Neutrophil (primary cell): ENCODE data around the gene VAMP1.
A peak's percentile ranks its signal among the peaks of the same experiment; 100 is the strongest.

Source experiments
- H3K27ac ChIP-seq: fragments of 200-600 bp; sonication (generic); 2 replicates; pipeline ENCODE4 v1.5.1; 2016; ENCODE audit warnings: mild to moderate bottlenecking, moderate library complexity
- H3K27me3 ChIP-seq: fragments of 200-600 bp; sonication (generic); 2 replicates; pipeline ENCODE4 v1.6.0; 2016; ENCODE audit warnings: mild to moderate bottlenecking
- H3K36me3 ChIP-seq: fragments of 200-600 bp; sonication (generic); 2 replicates; pipeline ENCODE4 v1.5.1; 2017
- H3K4me1 ChIP-seq, 2 experiments: fragments of 200-600 bp in 1 of 2; sonication (generic) in 1 of 2; 1 replicate in 1 of 2; 2 replicates in 1 of 2; pipeline versions ENCODE4 v1.5.1 to v1.6.1; 2013 to 2016; ENCODE audit warnings: low read depth in 1 of 2, low read length in 1 of 2, mild to moderate bottlenecking in 1 of 2, moderate library complexity in 1 of 2; ENCODE audit not compliant: control insufficient read depth in 1 of 2, insufficient read depth in 1 of 2
- H3K4me3 ChIP-seq, 2 experiments: fragments of 200-600 bp in 1 of 2; sonication (generic) in 1 of 2; 1 replicate in 1 of 2; 2 replicates in 1 of 2; pipeline ENCODE4 v1.5.1; 2013 to 2016; ENCODE audit warnings: low read depth in 1 of 2, low read length in 1 of 2, mild to moderate bottlenecking in 1 of 2, moderate library complexity in 1 of 2
- H3K9me3 ChIP-seq: fragments of 200-600 bp; sonication (generic); 2 replicates; pipeline ENCODE4 v1.5.1; 2016
- CTCF ChIP-seq: fragments of 200-600 bp; sonication (generic); IDR thresholded peaks from 2 replicates; pipeline ENCODE4 v1.5.1; 2016; ENCODE audit warnings: antibody characterized with exemption

Gene VAMP1

GRCh38 chr12:6457220-6457945 is 13.1 kb downstream of the VAMP1 start:
- Histone ChIP-seq H3K36me3 (peaks cover 66% of the 10 kb centered on the region), H3K4me1 (peaks cover 44 to 52% of the 10 kb centered on the region in 2 experiments), H3K9me3 (no peaks in the 10 kb centered on the region), H3K27ac (peak overlapping the region; percentile 61), H3K4me3 (no peak overlapping the region), H3K27me3 (no peaks in the 10 kb centered on the region)
- no peak for TF ChIP-seq CTCF

- Histone ChIP-seq H3K27ac (peak overlapping the region; percentile 93), H3K4me1 (peaks cover 29% of the 10 kb centered on the region in 2 experiments), H3K9me3 (no peaks in the 10 kb centered on the region), H3K27me3 (no peaks in the 10 kb centered on the region), H3K4me3 (peak overlapping the region; percentile 79 to 87), H3K36me3 (peaks cover 42% of the 10 kb centered on the region)
- TF ChIP-seq CTCF, result no peak
These were observed 17.4 kb downstream of the VAMP1 start for GRCh38 chr12:6452944-6453630.

GRCh38 chr12:6452245-6452943 is 18.1 kb downstream of the VAMP1 start:
- TF ChIP-seq CTCF, result no peak
- Histone ChIP-seq H3K27ac (peak overlapping the region; percentile 93), H3K9me3 (no peaks in the 10 kb centered on the region), H3K4me3 (peak overlapping the region; percentile 79 to 87), H3K27me3 (no peaks in the 10 kb centered on the region), H3K36me3 (peaks cover 35% of the 10 kb centered on the region), H3K4me1 (peaks cover 27 to 29% of the 10 kb centered on the region in 2 experiments)

GRCh38 chr12:6451348-6452244 is 18.9 kb downstream of the VAMP1 start, which contains the start of gene TAPBPL:
TSS of gene TAPBPL (plus strand) at chr12:6452042. CDS start at chr12:6452249, 207 bp downstream.
- Histone ChIP-seq H3K27ac (peak within 1 kb of the TSS; percentile 93), H3K4me1 (peaks cover 24 to 29% of the 10 kb centered on the region in 2 experiments), H3K36me3 (peaks cover 27% of the 10 kb centered on the region), H3K9me3 (no peaks in the 10 kb centered on the region), H3K4me3 (peak within 1 kb of the TSS; percentile 79 to 87), H3K27me3 (no peaks in the 10 kb centered on the region)
- no peak for TF ChIP-seq CTCF

- Histone ChIP-seq H3K9me3 (no peaks in the 10 kb centered on the region), H3K4me1 (peaks cover 24 to 29% of the 10 kb centered on the region in 2 experiments), H3K27ac (peak overlapping the region; percentile 93), H3K36me3 (peaks cover 26% of the 10 kb centered on the region), H3K27me3 (no peaks in the 10 kb centered on the region), H3K4me3 (peak overlapping the region; percentile 79 to 87)
- no peak for TF ChIP-seq CTCF
These were observed 19.6 kb downstream of the VAMP1 start for GRCh38 chr12:6450869-6451347.
